ENCODE results near the gene RNF207.

- TF ChIP-seq CTCF (conservative IDR thresholded peaks at IDR 0.05; ENCODE audit: low read length) (no peak), EZH2phosphoT487 (IDR thresholded peaks at IDR 0.05; ENCODE audit: borderline replicate concordance) (no peak)
Measured at GRCh38 chr1:6241107-6241886, 35.4 kb downstream of the RNF207 start.

Measured in Loucy (cell line).